Activated T-helper 1 cell treated with anti-CD3 and anti-CD28 coated beads, Interleukin-12 subunit alpha, Interleukin-12 subunit beta, Interleukin-2, Interleukin-4 antibody, amounts not matched to agents 30 ng/mL and 10 ng/mL and 1 ng/mL, durations not matched to agents 14 hours and 24 hours and 36 hours (primary cell): Measurements from ENCODE around the gene JMJD6. TPM values are rescaled to one million over a fixed set of nuclear protein-coding genes. Genes with fewer than 3 reads are reported as not detected.
A peak's percentile ranks its signal among the peaks of the same experiment; 100 is the strongest.

ENCODE experiments used
- DNase-seq: peaks from one replicate; pipeline ENCODE4 v3.0.0; 2021; ENCODE audit warnings: low spot score
- H3K27ac Mint-ChIP-seq: one replicate; pipeline ENCODE4 v1.8.0; 2021; ENCODE audit warnings: mild to moderate bottlenecking, mixed read lengths
- H3K27me3 Mint-ChIP-seq: one replicate; pipeline ENCODE4 v1.8.0; 2022; ENCODE audit warnings: mild to moderate bottlenecking, moderate library complexity, mixed read lengths; ENCODE audit not compliant: insufficient read depth
- H3K36me3 Mint-ChIP-seq: one replicate; pipeline ENCODE4 v1.8.0; 2021; ENCODE audit warnings: low read depth, mixed read lengths
- H3K4me1 Mint-ChIP-seq: one replicate; pipeline ENCODE4 v1.8.0; 2021; ENCODE audit warnings: low read depth, mixed read lengths
- H3K4me3 Mint-ChIP-seq: one replicate; pipeline ENCODE4 v1.8.0; 2021; ENCODE audit warnings: mild to moderate bottlenecking, moderate library complexity, mixed read lengths
- H3K9me3 Mint-ChIP-seq: one replicate; pipeline ENCODE4 v1.8.0; 2021; ENCODE audit warnings: mixed read lengths
- intact Hi-C: fragments of 100-400 bp; cut with micrococcal nuclease; formaldehyde crosslinking; loops from one replicate; pipeline ENCODE4 v1.15.1; 2024
- total RNA-seq: library from RNA; stranded (reverse); gene quantifications from 2 replicates; pipeline ENCODE4 v1.2.3, GENCODE V29; 2022

JMJD6 gene
- total RNA-seq, 1 donor from 2014 or later: 80.5 TPM

DNA sequence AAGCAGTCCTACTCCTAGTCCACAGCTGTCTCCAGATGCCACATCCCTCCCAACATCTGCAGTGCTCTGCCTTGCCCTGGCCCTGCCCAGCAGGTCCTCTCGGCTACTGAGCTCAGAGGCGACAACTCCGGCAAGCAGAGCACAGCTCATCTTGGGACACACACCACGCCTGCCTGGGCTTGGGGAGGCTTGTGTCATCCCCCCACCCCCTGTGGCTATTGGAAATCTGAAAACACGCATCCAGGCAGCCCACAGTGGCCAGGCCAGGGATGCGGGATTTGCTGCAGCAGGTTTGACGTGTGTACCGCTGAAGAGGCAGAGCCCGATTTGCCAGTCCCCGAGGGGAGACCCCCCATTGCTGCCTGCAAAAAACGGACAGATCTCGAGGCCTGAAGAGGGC lies 41.0 kb downstream of the JMJD6 start:
- H3K27ac Mint-ChIP-seq: no peak overlapping the region
- no peak for DNase-seq
- H3K27me3 Mint-ChIP-seq: peaks cover 14% of the 10 kb centered on the region
- no peak overlapping the region for H3K4me3 Mint-ChIP-seq
- H3K9me3 Mint-ChIP-seq: no peaks in the 10 kb centered on the region
- intact Hi-C loops: no loop called here
- no peaks in the 10 kb centered on the region for H3K36me3 Mint-ChIP-seq
- H3K4me1 Mint-ChIP-seq: no peaks in the 10 kb centered on the region

DNA sequence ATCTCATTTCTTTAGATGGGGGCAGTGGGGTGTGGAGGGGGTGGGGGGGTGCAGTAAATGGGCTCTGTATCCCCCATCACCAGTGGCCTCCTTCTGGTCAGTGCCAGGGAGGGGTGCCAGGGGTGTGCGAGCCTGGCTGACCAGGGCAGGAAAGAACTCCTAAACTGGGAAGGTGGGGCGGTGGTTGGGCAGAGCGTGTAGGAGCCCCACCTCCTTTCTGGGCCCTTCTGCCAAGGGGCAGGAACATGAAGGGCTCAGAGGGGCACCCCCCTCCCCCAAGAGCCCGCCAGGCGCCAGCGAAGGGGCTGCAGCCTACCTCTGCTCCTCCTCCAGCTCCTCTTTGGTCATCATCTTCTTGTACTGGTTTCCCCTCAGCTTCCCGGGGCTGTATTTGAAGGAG lies 41.6 kb downstream of the JMJD6 start:
- no peak overlapping the region for H3K27ac Mint-ChIP-seq
- no peaks in the 10 kb centered on the region for H3K36me3 Mint-ChIP-seq
- H3K4me1 Mint-ChIP-seq: no peaks in the 10 kb centered on the region
- intact Hi-C loops: no loop called here
- H3K4me3 Mint-ChIP-seq: no peak overlapping the region
- no peak for DNase-seq
- peaks cover 14% of the 10 kb centered on the region for H3K27me3 Mint-ChIP-seq
- H3K9me3 Mint-ChIP-seq: no peaks in the 10 kb centered on the region

DNA sequence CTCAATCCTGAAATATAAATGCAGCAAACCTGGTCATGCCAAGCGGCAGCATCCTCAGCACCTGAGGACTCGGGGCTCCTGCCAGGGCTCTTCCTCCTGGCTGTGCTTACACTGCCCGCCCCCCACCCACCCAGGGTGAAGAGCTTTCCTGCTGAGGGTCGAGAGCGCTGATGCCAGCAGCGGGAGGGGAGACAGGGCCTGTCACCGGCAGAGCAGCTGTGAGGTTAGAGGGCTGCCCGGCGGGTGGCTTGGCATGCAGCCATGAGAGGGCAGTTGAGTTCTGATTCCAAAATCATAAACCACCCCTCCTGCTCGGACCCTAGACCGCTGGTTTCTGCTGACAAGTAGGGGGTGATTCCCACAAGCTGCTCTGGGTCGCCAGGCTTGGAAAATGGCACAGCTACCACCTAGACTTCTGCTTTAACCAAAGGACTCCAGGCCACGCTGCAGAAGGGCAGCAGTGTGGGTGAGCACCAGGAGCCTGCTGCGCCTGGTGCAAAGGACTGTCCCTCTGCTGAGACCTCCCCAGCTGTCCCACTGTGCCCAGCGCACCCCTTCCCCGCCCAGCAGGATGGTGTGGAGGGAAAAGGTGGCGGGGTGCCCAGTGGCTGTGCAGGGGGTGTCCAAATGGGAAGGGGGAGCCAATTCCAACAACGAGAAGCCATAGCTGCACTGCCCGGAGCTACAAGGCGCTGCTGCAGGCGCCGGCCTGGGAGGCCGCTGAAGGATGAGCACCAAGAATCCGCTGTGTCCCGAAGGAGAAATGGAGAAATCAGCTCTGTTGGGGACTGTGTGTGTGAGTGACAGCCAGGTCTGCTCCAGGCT lies 42.3 kb downstream of the JMJD6 start:
- intact Hi-C loops: no loop called here
- peaks cover 14% of the 10 kb centered on the region for H3K27me3 Mint-ChIP-seq
- no peaks in the 10 kb centered on the region for H3K4me1 Mint-ChIP-seq
- DNase-seq: no peak
- no peaks in the 10 kb centered on the region for H3K9me3 Mint-ChIP-seq
- H3K27ac Mint-ChIP-seq: no peak overlapping the region
- no peaks in the 10 kb centered on the region for H3K36me3 Mint-ChIP-seq
- H3K4me3 Mint-ChIP-seq: no peak overlapping the region

DNA sequence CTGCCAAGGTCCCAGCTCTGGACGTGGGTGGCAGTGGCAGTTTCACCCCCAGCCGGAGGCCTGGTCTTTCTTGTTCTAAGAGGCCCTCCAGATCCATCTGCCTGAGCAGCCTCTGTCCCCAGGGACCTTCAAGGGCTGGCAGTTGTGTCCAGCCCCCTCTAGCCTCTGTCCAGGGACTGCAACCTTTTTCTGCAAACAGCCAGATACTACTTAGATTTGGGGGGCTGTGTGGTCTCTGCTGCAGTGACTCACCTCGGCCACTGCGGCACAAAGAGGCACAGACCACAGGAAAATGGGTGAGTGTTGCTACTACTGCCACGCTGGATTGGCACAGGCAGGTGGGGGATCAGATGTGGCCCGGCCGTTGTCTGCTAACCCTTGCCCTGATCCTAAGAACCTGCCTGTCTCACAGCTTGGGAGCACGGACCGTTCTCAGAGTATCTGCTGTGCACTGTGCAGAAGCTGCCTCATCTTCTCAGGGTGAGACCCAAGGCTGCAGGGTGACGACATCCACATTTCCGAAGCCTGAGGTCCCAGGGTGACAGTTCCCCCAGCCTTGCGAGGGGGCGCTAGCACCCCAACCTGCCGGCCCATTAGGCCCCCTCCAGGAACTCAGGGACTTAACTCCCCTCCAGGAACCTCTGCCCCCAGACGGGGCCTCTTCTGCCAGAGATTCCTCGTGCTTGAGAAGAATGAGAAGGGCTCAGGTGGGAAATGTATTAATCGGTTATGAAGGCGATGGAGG lies 43.2 kb downstream of the JMJD6 start:
- Mint-ChIP-seq H3K4me1 (no peaks in the 10 kb centered on the region), H3K9me3 (no peaks in the 10 kb centered on the region), H3K36me3 (no peaks in the 10 kb centered on the region), H3K4me3 (no peak overlapping the region), H3K27ac (no peak overlapping the region), H3K27me3 (peaks cover 8% of the 10 kb centered on the region)
- intact Hi-C loops: no loop called here
- no peak for DNase-seq

DNA sequence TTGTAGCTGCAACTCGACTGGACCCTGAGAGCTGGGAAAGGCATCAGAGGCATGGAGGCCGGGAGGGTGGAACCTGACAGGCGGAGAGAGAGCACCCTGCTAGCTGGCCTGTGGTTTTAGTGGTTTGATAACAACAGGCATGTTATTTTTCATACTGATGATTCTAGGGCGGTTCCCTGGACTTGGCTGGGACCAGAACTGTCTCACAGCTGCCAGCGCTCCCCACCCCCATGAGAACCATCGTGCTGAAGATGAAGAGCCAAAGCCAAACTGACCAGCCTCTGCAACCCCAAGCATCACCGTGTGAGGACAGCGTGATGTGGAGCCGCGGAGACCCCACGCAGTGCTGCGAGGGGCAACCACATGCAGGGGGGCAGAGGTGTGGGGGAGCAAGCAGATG lies 44.1 kb downstream of the JMJD6 start:
- H3K4me3 Mint-ChIP-seq: no peak overlapping the region

DNA sequence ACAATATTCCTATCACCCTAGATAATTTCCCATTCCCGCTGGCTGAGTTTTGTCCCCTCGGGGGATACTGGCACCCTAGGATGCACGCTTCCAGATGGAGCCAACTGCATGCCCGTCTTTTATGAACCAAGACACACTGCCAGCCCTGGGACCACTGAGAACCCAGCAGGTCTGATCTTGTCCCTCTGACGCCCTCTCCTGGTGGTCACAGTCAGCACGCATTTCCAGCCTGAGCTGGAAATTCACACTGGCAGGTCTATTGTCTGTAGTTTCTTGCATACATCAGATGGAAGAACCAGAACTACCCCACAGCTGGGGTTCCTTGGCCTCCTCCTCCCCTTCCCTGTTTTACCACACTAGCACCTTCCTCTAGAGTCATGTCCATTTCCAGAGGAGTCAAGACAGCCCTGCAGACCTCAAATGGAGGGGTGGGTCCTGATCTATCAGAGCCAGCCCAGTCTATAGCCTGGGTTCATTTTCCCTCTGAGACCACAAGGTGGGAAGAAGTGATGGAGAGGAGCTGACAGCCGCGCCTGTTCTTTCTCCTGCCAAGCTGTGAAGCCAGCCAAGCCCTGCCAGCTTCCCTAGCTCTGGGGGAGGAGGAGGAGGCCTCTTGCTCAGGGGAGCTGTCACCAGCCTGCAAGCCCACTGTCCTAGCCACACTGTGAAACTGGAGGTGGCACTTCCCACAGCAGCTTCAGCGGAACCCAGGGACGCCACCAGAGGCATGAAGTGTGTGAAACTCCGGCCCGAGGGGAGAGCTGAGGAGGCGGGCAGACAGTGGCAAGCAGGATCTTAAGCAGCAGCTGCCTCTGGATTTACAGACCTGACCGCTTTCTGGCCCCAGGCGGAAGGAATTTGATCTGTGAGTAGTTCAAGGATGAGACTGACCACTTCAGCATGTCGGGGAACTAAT lies 44.9 kb downstream of the JMJD6 start:
- DNase-seq: peak; percentile 48
- no peaks in the 10 kb centered on the region for H3K9me3 Mint-ChIP-seq
- no peak overlapping the region for H3K4me3 Mint-ChIP-seq
- intact Hi-C loops: loop anchor here (1.0 kb wide), 1 partner anchor 10 kb away; no protein-coding TSS in a partner anchor
- no peaks in the 10 kb centered on the region for H3K4me1 Mint-ChIP-seq
- H3K36me3 Mint-ChIP-seq: no peaks in the 10 kb centered on the region
- H3K27ac Mint-ChIP-seq: no peak overlapping the region
- peaks cover 8% of the 10 kb centered on the region for H3K27me3 Mint-ChIP-seq

More for the DNA sequence above, 44.1 kb downstream of the JMJD6 start:
- Mint-ChIP-seq H3K9me3 (no peaks in the 10 kb centered on the region), H3K27me3 (peaks cover 8% of the 10 kb centered on the region), H3K4me1 (no peaks in the 10 kb centered on the region), H3K36me3 (no peaks in the 10 kb centered on the region), H3K27ac (no peak overlapping the region)
- intact Hi-C loops: no loop called here
- DNase-seq: no peak

DNA sequence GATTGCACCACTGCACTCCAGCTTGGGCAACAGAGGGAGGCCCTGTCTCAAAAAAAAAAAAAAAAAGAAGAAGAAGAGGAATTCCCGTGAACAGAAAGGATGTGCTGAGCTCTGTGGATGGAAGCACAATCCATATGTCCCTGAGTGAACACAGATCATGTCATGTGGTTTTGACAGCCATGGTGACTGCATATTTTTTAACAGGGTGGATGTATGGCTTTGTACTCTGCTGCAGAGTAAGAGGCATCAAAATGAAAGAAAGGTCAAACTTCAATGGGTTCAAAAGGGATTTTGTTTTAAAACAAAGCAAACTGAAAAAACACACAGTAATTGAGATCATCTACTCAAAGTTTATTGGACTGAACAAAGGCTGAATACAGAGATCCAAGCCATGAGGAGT lies 47.2 kb downstream of the JMJD6 start:
- H3K27ac Mint-ChIP-seq: no peak overlapping the region
- DNase-seq: no peak
- H3K36me3 Mint-ChIP-seq: no peaks in the 10 kb centered on the region
- no peak overlapping the region for H3K4me3 Mint-ChIP-seq
- no peaks in the 10 kb centered on the region for H3K9me3 Mint-ChIP-seq
- peaks cover 13% of the 10 kb centered on the region for H3K27me3 Mint-ChIP-seq
- no peaks in the 10 kb centered on the region for H3K4me1 Mint-ChIP-seq
- intact Hi-C loops: no loop called here

DNA sequence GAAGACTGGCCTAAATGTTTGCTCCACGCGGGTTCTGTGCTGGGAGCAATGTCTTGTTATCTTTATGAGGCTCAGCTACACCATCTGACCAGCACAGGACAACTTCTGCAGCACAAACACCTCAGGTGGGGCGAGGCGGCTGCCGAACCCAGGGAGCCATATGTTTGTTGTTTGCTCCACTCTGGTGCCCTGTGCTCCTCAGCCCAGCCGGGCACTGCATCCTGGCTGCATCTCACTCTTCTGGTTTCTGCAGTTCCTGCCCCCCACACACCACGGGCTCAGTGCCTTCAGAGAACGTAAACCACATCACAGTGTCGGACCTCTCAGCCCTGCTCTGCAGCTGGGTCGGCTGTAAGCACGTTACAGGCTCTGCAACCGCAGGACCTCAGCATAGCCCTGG lies 48.1 kb downstream of the JMJD6 start:
- H3K27ac Mint-ChIP-seq: no peak overlapping the region
- no peaks in the 10 kb centered on the region for H3K4me1 Mint-ChIP-seq
- H3K9me3 Mint-ChIP-seq: no peaks in the 10 kb centered on the region
- peaks cover 10% of the 10 kb centered on the region for H3K27me3 Mint-ChIP-seq
- DNase-seq: no peak
- intact Hi-C loops: no loop called here
- no peaks in the 10 kb centered on the region for H3K36me3 Mint-ChIP-seq
- H3K4me3 Mint-ChIP-seq: no peak overlapping the region

DNA sequence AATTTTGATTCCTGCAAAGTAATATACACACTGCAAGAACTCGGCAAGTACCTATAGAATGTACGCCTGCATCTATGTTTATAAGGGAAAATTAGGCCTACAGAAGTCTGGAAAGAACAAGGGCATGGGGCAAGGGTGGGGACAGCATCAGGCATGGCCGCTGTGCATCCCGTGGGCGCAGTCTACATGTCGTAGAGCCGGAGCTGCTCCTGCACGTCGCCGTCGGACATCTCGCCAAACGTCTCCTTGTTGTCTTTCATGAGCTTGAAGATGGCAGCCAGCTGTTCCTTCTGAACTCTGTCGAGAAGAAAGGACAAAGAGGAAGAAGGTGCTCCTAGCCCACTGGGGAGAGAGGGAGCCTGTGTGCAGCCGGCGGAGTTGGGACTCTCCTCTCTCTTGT lies 49.0 kb downstream of the JMJD6 start:
- no peak for DNase-seq
- no peaks in the 10 kb centered on the region for H3K36me3 Mint-ChIP-seq
- no peaks in the 10 kb centered on the region for H3K9me3 Mint-ChIP-seq
- intact Hi-C loops: no loop called here
- H3K27me3 Mint-ChIP-seq: peaks cover 10% of the 10 kb centered on the region
- peaks cover 4% of the 10 kb centered on the region for H3K4me1 Mint-ChIP-seq
- no peak overlapping the region for H3K4me3 Mint-ChIP-seq
- H3K27ac Mint-ChIP-seq: no peak overlapping the region

DNA sequence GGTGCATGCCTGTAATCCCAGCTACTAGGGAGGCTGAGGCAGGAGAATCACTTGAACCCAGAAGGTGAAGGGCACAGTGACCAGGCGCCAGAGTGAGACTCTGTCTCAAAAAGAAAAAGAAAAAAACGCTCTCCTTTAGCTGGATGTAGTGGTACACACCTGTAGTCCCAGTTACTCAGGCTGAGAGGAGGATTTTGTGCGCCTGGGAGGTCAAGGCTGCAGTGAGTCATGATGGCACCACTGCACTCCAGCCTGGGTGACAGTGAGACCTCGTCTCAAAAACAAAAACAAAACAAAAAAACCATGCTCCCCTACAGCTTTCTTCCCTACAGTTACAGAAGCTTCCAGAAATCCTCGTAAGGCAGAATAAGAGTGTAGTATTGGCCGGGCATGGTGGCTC lies 49.8 kb downstream of the JMJD6 start:
- Mint-ChIP-seq H3K4me1 (peaks cover 11% of the 10 kb centered on the region), H3K27me3 (peaks cover 7% of the 10 kb centered on the region), H3K36me3 (no peaks in the 10 kb centered on the region), H3K27ac (no peak overlapping the region), H3K4me3 (no peak overlapping the region), H3K9me3 (no peaks in the 10 kb centered on the region)
- intact Hi-C loops: no loop called here
- DNase-seq: no peak

DNA sequence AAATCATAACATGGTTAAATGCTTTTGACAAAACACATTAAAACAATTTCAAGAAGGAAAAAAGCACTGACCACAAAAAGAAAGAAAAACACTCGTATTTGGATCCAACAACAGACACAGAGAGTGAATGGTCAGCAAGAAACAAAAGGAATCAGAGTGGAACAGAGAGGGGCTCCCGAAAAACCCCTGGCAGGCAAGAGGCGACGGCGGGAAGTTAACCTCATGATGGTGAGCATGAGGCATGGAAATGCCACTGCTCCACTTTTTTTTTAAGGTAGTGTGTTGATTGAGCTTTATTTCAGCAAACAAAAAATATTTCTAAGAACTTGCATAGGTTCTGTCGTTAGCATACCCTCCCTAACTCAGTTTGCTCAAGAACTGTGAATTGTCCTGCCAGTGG lies 50.8 kb downstream of the JMJD6 start:
- no peak for DNase-seq
- Mint-ChIP-seq H3K36me3 (no peaks in the 10 kb centered on the region), H3K27ac (no peak overlapping the region), H3K4me1 (peaks cover 21% of the 10 kb centered on the region), H3K4me3 (no peak overlapping the region), H3K9me3 (no peaks in the 10 kb centered on the region), H3K27me3 (peaks cover 5% of the 10 kb centered on the region)
- intact Hi-C loops: no loop called here

DNA sequence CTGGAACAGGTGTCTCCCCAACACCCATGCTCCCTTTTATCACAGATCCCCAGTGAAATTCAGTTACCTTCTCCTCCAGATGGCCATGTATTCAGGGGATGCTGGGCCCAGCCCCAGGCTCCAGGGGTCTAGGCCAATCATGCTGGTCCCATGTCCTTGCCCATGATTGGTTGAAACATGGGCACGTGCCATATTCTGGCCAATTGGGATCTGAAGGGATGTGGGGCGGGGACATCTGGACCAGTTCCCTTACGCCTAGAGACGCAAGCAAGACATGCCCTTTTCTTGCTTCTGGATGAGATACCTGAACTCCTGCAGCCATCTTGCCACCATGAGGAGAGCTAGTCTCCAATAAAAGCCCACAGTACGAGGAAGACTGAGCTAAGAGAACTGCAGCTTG lies 51.8 kb downstream of the JMJD6 start:
- Mint-ChIP-seq H3K27me3 (peaks cover 5% of the 10 kb centered on the region), H3K27ac (no peak overlapping the region), H3K9me3 (no peaks in the 10 kb centered on the region), H3K4me1 (peaks cover 30% of the 10 kb centered on the region), H3K4me3 (no peak overlapping the region), H3K36me3 (no peaks in the 10 kb centered on the region)
- intact Hi-C loops: loop anchor here (5.0 kb wide), 1 partner anchor 152 kb away; no protein-coding TSS in a partner anchor
- no peak for DNase-seq
